ENCODE results near the gene CAPN5. TPM values are rescaled to one million over a fixed set of nuclear protein-coding genes. Genes with fewer than 3 reads are reported as not detected.

The CAPN5 gene
- total RNA-seq, 1 donor from 2014 or later, result 7.3 TPM

DNA sequence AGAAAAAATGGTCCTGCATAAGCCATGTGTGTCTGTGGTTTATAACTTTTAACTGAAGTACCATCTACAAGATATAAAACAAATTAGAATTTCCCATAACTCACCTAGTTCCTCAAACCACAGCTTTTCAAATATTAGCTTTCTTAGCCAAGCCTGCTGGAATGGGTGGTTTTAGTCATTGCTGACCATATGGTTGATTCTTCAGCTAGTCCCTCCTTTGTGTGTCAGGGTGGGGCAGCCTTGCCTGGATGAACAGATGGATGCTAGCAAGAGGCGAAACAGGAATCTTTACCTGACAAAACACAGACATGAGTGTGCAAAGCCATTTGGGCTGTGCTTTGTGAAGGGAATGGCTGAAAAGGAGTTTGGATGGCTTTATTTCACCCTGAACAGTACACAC is 39.5 kb upstream of the CAPN5 start:
- H3K4me3 ChIP-seq (ENCODE audit: low read depth, low read length), result no peak overlapping the region
- DNase-seq (ENCODE audit: low read depth), result no peak
- TF ChIP-seq, protein P1, sequence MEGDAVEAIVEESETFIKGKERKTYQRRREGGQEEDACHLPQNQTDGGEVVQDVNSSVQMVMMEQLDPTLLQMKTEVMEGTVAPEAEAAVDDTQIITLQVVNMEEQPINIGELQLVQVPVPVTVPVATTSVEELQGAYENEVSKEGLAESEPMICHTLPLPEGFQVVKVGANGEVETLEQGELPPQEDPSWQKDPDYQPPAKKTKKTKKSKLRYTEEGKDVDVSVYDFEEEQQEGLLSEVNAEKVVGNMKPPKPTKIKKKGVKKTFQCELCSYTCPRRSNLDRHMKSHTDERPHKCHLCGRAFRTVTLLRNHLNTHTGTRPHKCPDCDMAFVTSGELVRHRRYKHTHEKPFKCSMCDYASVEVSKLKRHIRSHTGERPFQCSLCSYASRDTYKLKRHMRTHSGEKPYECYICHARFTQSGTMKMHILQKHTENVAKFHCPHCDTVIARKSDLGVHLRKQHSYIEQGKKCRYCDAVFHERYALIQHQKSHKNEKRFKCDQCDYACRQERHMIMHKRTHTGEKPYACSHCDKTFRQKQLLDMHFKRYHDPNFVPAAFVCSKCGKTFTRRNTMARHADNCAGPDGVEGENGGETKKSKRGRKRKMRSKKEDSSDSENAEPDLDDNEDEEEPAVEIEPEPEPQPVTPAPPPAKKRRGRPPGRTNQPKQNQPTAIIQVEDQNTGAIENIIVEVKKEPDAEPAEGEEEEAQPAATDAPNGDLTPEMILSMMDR (conservative IDR thresholded peaks at IDR 0.05; ENCODE audit: low read depth, low read length), result no peak

DNA sequence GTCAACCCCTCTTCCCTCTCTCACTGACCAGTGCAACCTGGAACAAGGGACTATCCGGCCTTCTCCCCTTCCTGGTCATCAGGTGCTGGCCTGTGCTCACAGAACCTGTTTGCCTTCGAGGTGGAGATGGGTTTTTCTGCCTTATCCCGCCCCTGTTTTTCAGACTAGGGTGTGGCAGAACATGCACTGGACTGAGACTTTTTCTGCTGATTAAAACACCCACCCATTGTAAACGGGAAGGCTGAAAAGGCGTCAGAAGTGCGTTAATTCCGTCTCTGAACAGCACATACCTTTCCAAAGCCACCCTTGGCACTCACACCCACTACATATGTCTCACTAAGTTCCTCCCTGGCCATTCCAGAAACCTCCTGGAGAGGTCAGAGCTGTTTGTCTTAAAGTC is 36.9 kb upstream of the CAPN5 start:
- no peak for DNase-seq (ENCODE audit: low read depth)
- TF ChIP-seq, protein P1 (conservative IDR thresholded peaks at IDR 0.05; ENCODE audit: low read depth, low read length), result no peak
- H3K4me3 ChIP-seq (ENCODE audit: low read depth, low read length), result no peak overlapping the region

DNA sequence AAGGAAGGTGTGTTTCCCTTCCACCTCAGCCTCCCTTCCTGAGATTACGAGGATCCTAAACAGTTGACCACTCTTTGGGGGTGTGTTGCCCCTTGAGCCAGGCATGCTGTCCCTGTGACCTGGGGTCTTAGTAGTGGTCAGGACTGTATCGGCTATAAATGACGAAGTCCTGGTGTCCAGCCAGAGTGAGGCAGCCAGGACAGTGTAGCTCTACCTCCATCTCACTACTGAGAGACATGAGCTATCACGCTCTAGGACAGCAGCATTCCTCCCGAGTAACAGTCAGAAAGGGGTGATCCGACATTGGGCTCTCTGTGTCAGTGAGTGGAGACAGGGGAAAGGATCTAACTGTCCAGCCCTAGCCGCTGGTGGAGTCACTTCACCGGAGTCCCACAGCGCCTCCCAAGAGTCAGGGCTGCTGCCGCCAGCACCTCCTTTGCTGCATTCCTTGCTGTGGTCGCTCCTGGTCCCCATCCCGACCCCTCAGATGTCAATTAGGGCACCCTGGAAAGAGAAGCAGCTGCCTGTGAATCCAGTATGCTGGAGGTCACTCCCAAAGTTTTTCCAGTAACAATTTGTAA is 35.8 kb upstream of the CAPN5 start:
- no peak overlapping the region for H3K4me3 ChIP-seq (ENCODE audit: low read depth, low read length)
- TF ChIP-seq, protein P1 (conservative IDR thresholded peaks at IDR 0.05; ENCODE audit: low read depth, low read length), result no peak

DNA sequence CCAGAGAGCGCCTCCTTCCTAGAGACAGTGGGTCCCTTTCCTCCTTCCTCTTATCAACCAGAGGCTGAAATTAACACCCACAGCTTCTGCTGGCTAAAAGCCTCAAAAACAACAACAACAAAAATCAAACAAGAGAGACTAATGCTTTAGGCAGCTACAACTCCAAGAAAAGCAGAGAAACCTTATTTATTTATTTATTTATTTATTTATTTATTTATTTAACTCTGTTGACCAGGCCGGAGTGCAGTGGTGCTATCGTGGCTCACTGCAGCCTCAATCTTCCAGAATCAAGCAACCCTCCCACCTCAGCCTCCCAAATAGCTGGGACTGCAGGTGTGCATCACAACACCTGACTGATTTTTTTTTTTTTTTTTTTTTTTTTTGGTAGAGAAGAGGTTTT is 35.2 kb upstream of the CAPN5 start:
- TF ChIP-seq, protein P1 (conservative IDR thresholded peaks at IDR 0.05; ENCODE audit: low read depth, low read length), result no peak
- H3K4me3 ChIP-seq (ENCODE audit: low read depth, low read length), result no peak overlapping the region
- no peak for DNase-seq (ENCODE audit: low read depth)

More for the DNA sequence above, 35.8 kb upstream of the CAPN5 start:
- DNase-seq (ENCODE audit: low read depth), result no peak

DNA sequence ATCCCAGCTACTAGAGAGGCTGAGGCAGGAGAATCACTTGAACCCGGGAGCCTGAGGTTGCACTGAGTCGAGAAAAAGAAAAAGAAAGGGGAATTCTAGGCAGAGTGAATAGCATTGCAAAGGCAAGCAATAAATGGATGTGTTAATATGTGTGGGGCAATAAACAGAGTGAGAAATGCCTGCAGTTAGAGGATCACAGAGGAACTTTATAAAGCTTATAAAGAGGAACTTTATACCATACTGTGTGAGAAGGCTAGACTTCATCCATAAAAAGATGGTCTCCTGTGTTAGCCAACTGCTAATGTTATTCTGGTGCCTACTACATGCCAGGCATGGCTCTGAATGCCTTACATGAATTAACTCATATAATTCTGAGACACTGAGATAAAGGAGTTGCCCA is 31.7 kb upstream of the CAPN5 start:
- TF ChIP-seq, protein P1 (conservative IDR thresholded peaks at IDR 0.05; ENCODE audit: low read depth, low read length), result no peak
- DNase-seq (ENCODE audit: low read depth), result no peak

DNA sequence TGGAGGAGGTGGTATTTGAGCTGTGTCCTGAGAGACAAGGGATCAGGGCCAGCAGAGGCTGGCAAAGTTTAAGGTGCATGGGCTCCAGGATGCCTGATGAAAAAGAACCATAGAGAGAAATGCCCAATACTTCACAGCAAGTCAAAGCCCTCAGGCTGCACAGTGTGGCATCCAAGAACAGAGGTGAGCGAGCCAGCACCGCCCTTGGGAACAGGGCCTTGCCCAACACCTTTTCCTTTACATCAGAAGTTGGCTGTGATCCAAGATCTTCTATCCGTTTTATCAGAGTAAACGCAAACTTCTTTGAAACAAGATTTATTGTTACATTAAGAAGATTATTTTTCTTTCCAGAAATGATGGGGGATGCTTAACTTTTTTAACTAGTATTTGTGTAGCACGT is 31.2 kb upstream of the CAPN5 start:
- no peak overlapping the region for H3K4me3 ChIP-seq (ENCODE audit: low read depth, low read length)
- TF ChIP-seq, protein P1 (conservative IDR thresholded peaks at IDR 0.05; ENCODE audit: low read depth, low read length), result no peak
- DNase-seq (ENCODE audit: low read depth), result no peak

More for the DNA sequence above, 31.7 kb upstream of the CAPN5 start:
- no peak overlapping the region for H3K4me3 ChIP-seq (ENCODE audit: low read depth, low read length)

DNA sequence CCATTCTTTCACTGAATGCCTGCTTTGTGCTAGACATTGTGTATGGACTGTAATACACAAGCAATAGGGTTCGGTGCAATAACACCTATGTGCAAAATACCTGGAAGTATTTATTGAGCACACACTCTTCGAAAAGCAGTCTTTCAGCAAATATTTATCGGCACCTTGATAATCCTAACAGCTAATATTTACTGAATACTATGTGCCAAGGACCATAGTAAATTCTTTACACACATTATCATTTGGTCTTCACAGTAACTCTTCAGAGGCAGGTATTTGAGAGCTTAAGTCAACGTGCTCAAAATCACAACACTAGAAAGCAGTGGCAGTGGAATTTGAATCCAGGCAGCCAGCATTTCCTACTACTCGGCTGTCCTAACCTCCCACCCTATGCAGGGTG is 30.4 kb upstream of the CAPN5 start:
- H3K4me3 ChIP-seq (ENCODE audit: low read depth, low read length), result no peak overlapping the region
- DNase-seq (ENCODE audit: low read depth), result no peak
- TF ChIP-seq, protein P1 (conservative IDR thresholded peaks at IDR 0.05; ENCODE audit: low read depth, low read length), result no peak
